Limb (tissue), 2 donors: ENCODE measurements around the gene TAS2R60.

Experiments
- DNase-seq, 2 donors: peaks; one replicate each; pipeline ENCODE4 v3.0.0-alpha.2; 2016; ENCODE audit errors: extremely low spot score in 2 of 2

TAS2R60 gene

DNA sequence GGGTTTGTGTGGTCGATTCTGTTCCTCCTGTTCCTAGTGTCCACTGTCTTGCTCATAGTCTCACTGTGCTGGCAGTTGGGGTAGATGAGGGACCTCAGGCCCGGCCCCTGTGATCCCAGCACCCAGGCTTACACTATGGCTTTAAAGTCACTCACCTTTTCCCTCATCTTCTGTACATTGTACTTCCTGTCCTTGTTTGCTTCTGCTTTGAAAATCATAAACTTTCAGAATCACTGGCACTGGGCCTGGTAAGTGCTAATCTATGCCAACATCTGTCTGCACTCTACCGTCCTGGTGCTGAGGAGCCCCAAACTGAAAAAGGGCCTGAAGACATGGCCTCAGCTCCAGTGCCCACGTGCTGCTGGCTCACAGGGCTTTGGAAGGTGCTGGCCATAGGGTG lies 5.7 kb upstream of the TAS2R60 start:
- DNase-seq: no peak

- no peak for DNase-seq
Observed at GRCh38 chr7:143439866-143440265, 3.4 kb upstream of the TAS2R60 start.

DNA sequence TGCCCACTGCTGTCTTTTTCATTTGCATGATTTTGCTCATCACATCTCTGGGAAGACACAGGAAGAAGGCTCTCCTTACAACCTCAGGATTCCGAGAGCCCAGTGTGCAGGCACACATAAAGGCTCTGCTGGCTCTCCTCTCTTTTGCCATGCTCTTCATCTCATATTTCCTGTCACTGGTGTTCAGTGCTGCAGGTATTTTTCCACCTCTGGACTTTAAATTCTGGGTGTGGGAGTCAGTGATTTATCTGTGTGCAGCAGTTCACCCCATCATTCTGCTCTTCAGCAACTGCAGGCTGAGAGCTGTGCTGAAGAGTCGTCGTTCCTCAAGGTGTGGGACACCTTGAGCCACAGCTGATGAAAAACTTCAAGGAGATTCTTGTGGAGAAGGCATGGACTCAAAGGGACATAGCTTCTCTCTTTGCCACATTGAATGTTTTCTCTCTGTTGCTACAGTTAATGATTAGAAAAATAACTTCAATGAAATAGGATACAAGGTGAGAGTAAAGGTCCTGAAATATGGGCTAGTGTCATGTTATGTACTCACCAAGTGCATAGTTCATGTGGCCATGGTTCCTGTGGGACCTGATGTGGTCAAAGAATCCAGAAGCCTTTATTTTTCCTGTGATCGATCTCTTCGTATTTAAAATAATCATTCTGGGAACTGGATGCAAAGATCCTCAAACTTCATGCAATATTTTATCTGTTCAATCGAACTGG lies 970 bp downstream of the TAS2R60 start:
- no peak for DNase-seq

GRCh38 chr7:143444785-143445184 lies 1.5 kb downstream of the TAS2R60 start:
- no peak for DNase-seq

GRCh38 chr7:143447466-143447865 lies 4.2 kb downstream of the TAS2R60 start:
- peak in 1 of 2 donors; percentile 3 for DNase-seq

DNA sequence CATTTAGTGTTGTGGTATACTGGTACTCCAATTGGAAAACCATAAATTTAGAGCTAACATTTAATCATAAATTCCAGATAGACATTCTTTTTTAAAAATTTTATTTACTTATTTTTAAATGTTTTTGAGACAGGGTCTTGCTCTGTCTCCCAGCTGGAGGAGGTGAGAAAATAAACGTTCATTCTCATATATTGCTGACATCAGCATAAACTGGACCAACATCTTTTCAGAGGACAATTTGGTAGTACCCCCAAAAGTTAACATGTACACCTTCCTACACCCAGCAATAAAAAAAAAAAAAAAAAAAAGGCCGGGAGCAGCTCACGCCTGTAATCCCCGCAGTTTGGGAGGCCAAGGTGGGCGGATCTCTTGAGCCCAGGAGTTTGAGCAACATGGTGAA lies 5.2 kb downstream of the TAS2R60 start:
- DNase-seq: no peak

DNA sequence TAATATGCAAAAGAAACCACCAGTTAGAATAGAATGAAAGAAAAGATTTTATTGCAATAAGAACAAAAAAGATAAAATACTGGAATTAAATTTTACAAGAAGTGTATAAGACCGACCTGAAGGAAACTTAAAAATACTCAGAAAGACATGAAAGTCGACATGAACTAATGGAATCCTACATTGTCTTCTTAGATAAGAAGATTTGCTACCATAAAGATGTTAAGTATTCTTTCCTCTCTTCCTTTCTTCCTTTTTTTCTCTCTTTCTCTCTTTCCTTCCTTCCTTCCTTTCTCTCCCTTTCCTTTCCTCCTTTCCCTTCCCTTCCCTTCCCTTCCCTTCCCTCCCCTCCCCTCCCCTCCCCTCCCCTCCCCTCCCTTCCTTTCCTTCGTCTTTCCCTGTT lies 6.5 kb downstream of the TAS2R60 start:
- no peak for DNase-seq

DNA sequence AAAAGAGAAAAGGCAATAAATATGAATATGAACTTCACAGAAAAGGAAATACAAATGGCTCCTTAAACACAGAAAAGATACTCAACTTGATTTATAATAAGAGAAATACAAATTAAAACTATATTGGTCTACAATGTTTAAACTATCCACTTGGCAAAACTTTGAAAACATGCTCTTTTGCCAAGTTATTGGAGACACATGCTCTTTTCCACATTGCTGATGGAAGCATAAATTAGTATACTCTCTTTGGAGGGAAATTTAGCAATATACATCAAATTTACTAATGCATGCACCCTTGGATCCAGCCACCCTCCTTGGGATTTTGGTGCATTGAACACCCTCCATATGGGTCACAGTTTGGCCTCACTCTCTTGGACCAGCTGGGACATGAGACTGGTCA lies 7.9 kb downstream of the TAS2R60 start:
- no peak for DNase-seq

DNA sequence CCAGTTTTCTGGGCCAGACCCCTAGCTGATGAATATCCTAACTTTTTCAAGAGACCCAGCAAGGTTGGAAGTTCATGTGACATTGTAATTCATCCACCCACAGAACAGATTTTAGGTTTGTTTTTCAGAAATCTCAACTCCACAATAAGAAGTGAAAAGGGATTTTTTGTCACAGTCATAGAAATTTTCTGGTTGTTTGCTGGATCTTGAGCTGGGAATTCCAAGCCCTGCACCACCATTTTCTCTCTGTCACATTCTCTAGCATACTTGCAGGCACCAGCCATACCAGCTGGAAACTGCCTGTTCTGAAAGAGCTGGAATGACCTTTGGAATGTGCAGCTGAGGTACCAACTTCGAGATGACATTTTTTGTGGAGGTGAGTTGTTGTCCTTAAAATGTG lies 8.5 kb downstream of the TAS2R60 start:
- DNase-seq: no peak

GRCh38 chr7:143452495-143452894 lies 9.2 kb downstream of the TAS2R60 start:
- DNase-seq: no peak

GRCh38 chr7:143454091-143454680 lies 10.9 kb downstream of the TAS2R60 start:
- no peak for DNase-seq

GRCh38 chr7:143455491-143455890 lies 12.2 kb downstream of the TAS2R60 start:
- DNase-seq: no peak

GRCh38 chr7:143455942-143456341 lies 12.7 kb downstream of the TAS2R60 start:
- no peak for DNase-seq

DNA sequence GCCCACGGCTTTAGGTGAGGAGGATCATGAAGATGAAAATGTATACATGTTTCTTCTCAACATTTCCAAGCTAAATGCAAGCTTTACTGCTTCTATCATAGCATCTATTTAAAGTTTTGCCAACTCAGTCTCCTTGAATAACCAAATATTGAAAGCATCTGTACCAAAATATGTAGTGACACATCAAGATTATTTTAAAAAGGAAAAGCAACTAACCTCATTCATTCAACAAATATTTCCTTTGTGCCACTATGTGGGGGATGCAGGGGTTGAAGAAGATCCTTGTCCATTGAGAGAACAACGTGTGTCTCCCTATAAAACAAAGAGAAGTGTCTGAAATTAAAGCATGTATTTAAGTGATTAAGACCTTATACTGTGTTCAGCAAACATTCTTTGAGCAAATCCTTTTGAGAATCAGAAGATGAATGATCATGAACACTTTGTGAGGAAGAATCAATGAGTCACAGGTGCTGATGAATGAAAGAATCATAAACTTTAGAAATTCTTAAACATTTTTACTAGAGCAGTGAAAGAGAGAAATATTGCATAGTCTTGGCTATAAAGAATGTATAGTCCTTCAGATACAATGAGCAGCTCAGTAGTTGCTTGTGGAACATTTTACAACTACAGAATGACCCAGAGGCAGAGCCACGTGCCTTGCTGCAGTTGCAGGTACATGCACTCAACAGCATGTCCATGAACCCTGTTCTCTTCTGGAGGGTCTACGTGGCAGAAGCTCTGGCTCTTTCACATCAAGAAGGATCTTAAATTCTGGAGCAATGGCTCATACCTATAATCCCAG lies 13.9 kb downstream of the TAS2R60 start:
- DNase-seq: no peak

DNA sequence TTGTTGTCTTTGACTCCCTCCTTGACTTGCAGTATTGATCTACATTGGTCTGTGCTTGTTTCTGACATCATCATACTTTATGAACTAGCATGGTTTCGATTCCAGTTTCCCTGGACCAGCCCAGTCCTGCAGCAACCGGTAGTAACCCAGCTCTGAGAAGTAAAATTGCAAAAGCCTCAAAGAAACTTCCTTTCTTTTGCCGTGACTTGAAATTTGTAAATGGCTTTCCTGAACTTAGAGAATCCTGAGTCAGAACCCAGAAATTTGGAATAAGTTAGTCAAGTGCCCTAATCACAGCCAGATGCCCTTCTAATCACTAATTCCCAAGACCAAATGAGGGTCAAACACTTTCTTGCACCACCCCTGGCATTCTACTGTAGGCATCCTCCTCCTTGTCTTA lies 15.0 kb downstream of the TAS2R60 start:
- DNase-seq: no peak

GRCh38 chr7:143458681-143459080 lies 15.4 kb downstream of the TAS2R60 start:
- no peak for DNase-seq

DNA sequence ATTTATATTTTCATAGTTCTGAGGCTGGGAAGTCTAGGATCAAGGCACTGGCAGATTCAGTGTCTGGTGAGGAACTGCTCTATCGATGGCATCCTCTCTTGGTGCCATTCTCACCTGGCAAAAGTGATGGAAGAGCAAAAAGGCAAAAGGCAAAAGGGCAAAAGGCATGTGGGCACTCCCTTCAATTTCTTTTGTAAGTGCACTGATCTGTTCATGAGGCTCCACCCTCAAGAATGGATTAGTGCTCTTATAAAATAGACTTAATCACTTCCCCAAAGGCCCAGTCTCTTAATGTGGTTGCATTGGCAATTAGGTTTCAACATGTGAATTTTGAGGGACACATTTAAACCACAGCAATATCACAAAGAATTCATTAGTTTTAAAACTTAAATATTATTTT lies 16.1 kb downstream of the TAS2R60 start:
- no peak for DNase-seq

- no peak for DNase-seq
Observed at GRCh38 chr7:143460271-143460979, 17.2 kb downstream of the TAS2R60 start.

DNA sequence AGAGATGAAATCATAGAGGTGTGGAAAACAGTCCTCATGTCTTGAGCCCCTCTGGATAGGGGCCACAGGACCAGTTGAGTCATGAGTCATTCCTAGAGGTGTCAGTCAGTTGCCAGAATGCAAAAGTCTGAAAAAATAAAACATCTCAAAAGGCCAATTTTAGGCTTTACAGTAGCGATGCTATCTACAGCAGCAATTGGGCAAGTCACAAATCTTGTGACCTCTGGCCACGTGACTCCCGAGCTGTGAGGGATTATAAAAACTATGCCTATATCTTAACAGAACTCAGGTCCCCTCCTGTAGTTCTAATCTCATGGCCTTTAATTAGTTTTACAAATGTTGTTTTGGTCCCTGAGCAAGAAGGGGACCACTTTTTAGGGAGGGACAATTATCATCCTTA lies 18.8 kb downstream of the TAS2R60 start:
- no peak for DNase-seq

- DNase-seq: no peak
Observed at GRCh38 chr7:143463556-143463955, 20.3 kb downstream of the TAS2R60 start.

GRCh38 chr7:143463957-143464356 lies 20.7 kb downstream of the TAS2R60 start:
- no peak for DNase-seq

DNA sequence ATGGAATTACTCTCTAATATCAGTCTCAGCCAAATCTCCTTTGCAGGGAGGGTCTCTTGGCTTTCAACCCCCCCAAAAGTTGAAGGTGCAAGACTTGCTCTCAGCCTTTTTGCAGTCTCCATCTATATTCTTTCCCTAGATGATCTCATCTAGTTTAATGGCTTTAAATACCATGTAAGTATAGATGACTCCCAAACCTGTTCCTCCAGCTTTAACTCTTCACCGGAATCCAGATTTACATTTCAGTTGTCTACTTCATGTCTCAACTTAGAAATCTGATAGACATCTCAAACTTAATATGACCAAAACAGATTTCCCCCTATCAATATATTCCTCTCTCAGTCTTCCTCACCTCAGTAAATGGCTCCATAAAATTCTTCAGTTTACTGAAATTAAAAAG lies 24.5 kb downstream of the TAS2R60 start:
- no peak for DNase-seq
